HepG2 (cell line): Measurements from ENCODE around the gene FXYD4. TPM values are rescaled to one million over a fixed set of nuclear protein-coding genes. Genes with fewer than 3 reads are reported as not detected.

ENCODE experiments used
- ATAC-seq: fragments of 200-7000 bp; cut with Tn5 transposase; 3 replicates; pipeline ENCODE4 v1.9.1; 2020; ENCODE audit warnings: mild to moderate bottlenecking, moderate library complexity
- BruUV-seq: library from RNA; stranded (reverse); fragments of 400-500 nt; replicated peaks from 2 replicates; lab custom pipeline; 2021; lab: Mats Ljungman, UMichigan
- CTCF ChIA-PET: fragments of 300-600 bp; formaldehyde crosslinking; extraction: SDS; loops from one replicate; lab custom pipeline; 2021; ENCODE audit warnings: low total read pairs, inconsistent platforms, low intra/inter-chr PET ratio; lab: Yijun Ruan, JAX
- POLR2A ChIA-PET: fragments of 350-600 bp; sonication (Branson Sonifier 250); formaldehyde crosslinking; loops from one replicate; lab custom pipeline; 2020; ENCODE audit warnings: antibody characterized with exemption, inconsistent platforms; lab: Yijun Ruan, JAX
- DNase-seq: peaks from one replicate; pipeline ENCODE4 v3.0.0-alpha.2; 2015; ENCODE audit warnings: low spot score
- FAIRE-seq: peaks from 3 replicates; lab custom pipeline; 2011; peaks lifted over from hg19 to GRCh38; lab: Jason Lieb, UNC
- H2AFZ ChIP-seq: one replicate; pipeline ENCODE4 v1.6.1; 2011; ENCODE audit warnings: low read length, inconsistent platforms
- H3K27ac ChIP-seq: fragments of 300-600 bp; 3 replicates; pipeline ENCODE4 v1.8.0; 2011; ENCODE audit warnings: mixed run types, mild to moderate bottlenecking, mixed read lengths, low read length, inconsistent platforms; ENCODE audit not compliant: insufficient read depth; ENCODE audit errors: extremely low read length
- H3K27me3 ChIP-seq, 2 experiments: fragments of 200-600 bp in 1 of 2; 2 replicates in 1 of 2; 3 replicates in 1 of 2; pipeline versions ENCODE4 v1.6.0 to v1.8.0; 2011; ENCODE audit warnings: low read length in 2 of 2, mild to moderate bottlenecking in 2 of 2, moderate library complexity in 2 of 2, inconsistent platforms in 1 of 2; ENCODE audit not compliant: insufficient read depth in 2 of 2, control insufficient read depth in 1 of 2
- H3K36me3 ChIP-seq, 2 experiments: fragments of 200-600 bp in 1 of 2; replicated peaks in 1 of 2; 2 replicates in 1 of 2; 3 replicates in 1 of 2; pipeline versions ENCODE4 v1.5.1 to v1.8.0; 2011; ENCODE audit warnings: low read length in 2 of 2, inconsistent platforms in 1 of 2; ENCODE audit not compliant: insufficient read depth in 2 of 2, control insufficient read depth in 1 of 2
- H3K4me1 ChIP-seq: 2 replicates; pipeline ENCODE4 v1.5.1; 2012; ENCODE audit warnings: low read length, inconsistent platforms; ENCODE audit not compliant: insufficient read depth
- H3K4me2 ChIP-seq: 2 replicates; pipeline ENCODE4 v1.6.0; 2011; ENCODE audit warnings: low read depth, low read length, inconsistent platforms
- H3K4me3 ChIP-seq, 3 experiments: fragments of 200-600 bp in 1 of 3; sonication (generic), shearing (Covaris generic) in 1 of 3; replicated peaks in 1 of 3; 2 replicates each; pipeline ENCODE4 v1.5.1; 2011 to 2016; ENCODE audit warnings: low read length in 3 of 3, inconsistent platforms in 2 of 3, low read depth in 2 of 3, mild to moderate bottlenecking in 2 of 3, control low read depth in 1 of 3, mixed read lengths in 1 of 3; ENCODE audit not compliant: insufficient read depth in 1 of 3
- H3K79me2 ChIP-seq: one replicate; pipeline ENCODE4 v1.6.1; 2011; ENCODE audit warnings: low read length, inconsistent platforms; ENCODE audit not compliant: insufficient read depth
- H3K9ac ChIP-seq: 2 replicates; pipeline ENCODE4 v1.6.0; 2011; ENCODE audit warnings: mild to moderate bottlenecking, low read depth, low read length, inconsistent platforms; ENCODE audit not compliant: insufficient read depth
- H3K9me3 ChIP-seq: 2 replicates; pipeline ENCODE4 v1.5.1; 2012; ENCODE audit warnings: mild to moderate bottlenecking, low read length
- H4K20me1 ChIP-seq: 2 replicates; pipeline ENCODE4 v1.6.0; 2011; ENCODE audit warnings: inconsistent platforms, mild to moderate bottlenecking, low read length, moderate library complexity; ENCODE audit not compliant: insufficient read depth
- BCLAF1 ChIP-seq: fragments of 450-650 bp; IDR thresholded peaks from 2 replicates; pipeline ENCODE4 v1.6.1; 2017; ENCODE audit warnings: mild to moderate bottlenecking
- LCORL ChIP-seq, 2 experiments: fragments of 450-650 bp in 1 of 2; sonication (generic) in 1 of 2; formaldehyde crosslinking in 1 of 2; IDR thresholded peaks; 2 replicates each; pipeline versions ENCODE4 v1.5.0 to v1.6.1; 2017 to 2020; ENCODE audit warnings: antibody characterized with exemption in 1 of 2, missing genetic modification reagents in 1 of 2
- NFE2 ChIP-seq: sonication (generic); formaldehyde crosslinking; IDR thresholded peaks from 2 replicates; pipeline ENCODE4 v1.4.0; 2020; ENCODE audit warnings: missing genetic modification reagents
- WGBS: methylation state at CpG from one replicate; pipeline ENCODE4 v1.1.6; 2017; ENCODE audit warnings: low lambda C conversion rate; 5-methylcytosine and 5-hydroxymethylcytosine counted together
- in situ Hi-C: cut with HindIII; loops from 2 replicates; pipeline ENCODE4 v1.10.0; 2017; ENCODE audit warnings: low pct_unique_long_range_greater_than_20kb; ENCODE audit not compliant: extremely low pct_ligation_motif_present
- intact Hi-C: fragments of 100-400 bp; cut with micrococcal nuclease; formaldehyde crosslinking; loops from one replicate; pipeline ENCODE4 v1.10.0; 2022; ENCODE audit not compliant: unreplicated experiment
- polyA plus RNA-seq, 8 experiments: library from polyadenylated mRNA; depleted of rRNA in 3 of 8; stranded (reverse) in 7 of 8; unstranded in 1 of 8; fragments of >200 nt; fragmentation: Illumina TruSeq in 4 of 8; extraction: Trizol in 4 of 8; gene quantifications; 2 replicates each; pipeline versions ENCODE4 v1.2.1 to v1.2.3, GENCODE V29; 2011 to 2016; ENCODE audit warnings: low read depth in 4 of 8, missing spikeins in 1 of 8, mixed read lengths in 1 of 8; ENCODE audit not compliant: insufficient read depth in 1 of 8
- total RNA-seq, 5 experiments: library from RNA; depleted of rRNA; stranded (reverse); fragments of >200 nt; fragmentation: Illumina TruSeq; extraction: Trizol; gene quantifications; 2 replicates each; pipeline ENCODE4 v1.2.3, GENCODE V29; 2016; ENCODE audit warnings: low read depth in 1 of 5

The FXYD4 gene
- total and polyA plus RNA-seq, 2 of the 13 experiments (the other 11 are each of a cell fraction or from before 2014, with no cell fraction given): not detected

GRCh38 chr10:43347997-43348396 lies 23.4 kb upstream of the FXYD4 start:
- 69% methylated on average over 4 of the region's 4 CpGs for WGBS
- in situ Hi-C loops (no loop called here), intact Hi-C loops (loop anchor here (1.0 to 5.0 kb wide), 5 partner anchors 55 to 143 kb away; no protein-coding TSS in a partner anchor)
- H3K4me3 ChIP-seq: no peak overlapping the region
- no peaks in the 10 kb centered on the region for H3K9me3 ChIP-seq
- no peak overlapping the region for H3K9ac ChIP-seq
- H3K27ac ChIP-seq: no peak overlapping the region
- peak; percentile 27; the same call in 1 of the 3 replicates for ATAC-seq
- H2AFZ ChIP-seq: no peak overlapping the region
- no peak for FAIRE-seq
- BruUV-seq: no TSS peak
- H3K79me2 ChIP-seq: no peaks in the 10 kb centered on the region
- H3K36me3 ChIP-seq: no peaks in the 10 kb centered on the region
- DNase-seq: no peak
- no peak for TF ChIP-seq BCLAF1
- TF ChIP-seq NFE2: no peak
- TF ChIP-seq LCORL (IDR thresholded peaks at IDR 0.05): no peak
- no peak for TF ChIP-seq LCORL (CRISPR knock-in tag; IDR thresholded peaks at IDR 0.05)
- H3K4me2 ChIP-seq: no peak overlapping the region
- POLR2A ChIA-PET: no interaction called here
- no peaks in the 10 kb centered on the region for H3K4me1 ChIP-seq
- H4K20me1 ChIP-seq: no peaks in the 10 kb centered on the region
- CTCF ChIA-PET: interaction anchor here (1.6 to 2.1 kb wide), 3 partner anchors 55 to 113 kb away, joined by 4 to 16 read pairs (median 8); no protein-coding TSS in a partner anchor
- H3K27me3 ChIP-seq: peaks cover 3 to 18% of the 10 kb centered on the region in 2 experiments
